NCI-H748 treated with DMSO at 0.1 percent for 48 hours (cell line): ENCODE measurements around the gene USP48.

Experiments used
- DNase-seq: peaks from one replicate; lab custom pipeline; 2025; lab: John Stamatoyannopoulos, UW

Gene USP48

DNA sequence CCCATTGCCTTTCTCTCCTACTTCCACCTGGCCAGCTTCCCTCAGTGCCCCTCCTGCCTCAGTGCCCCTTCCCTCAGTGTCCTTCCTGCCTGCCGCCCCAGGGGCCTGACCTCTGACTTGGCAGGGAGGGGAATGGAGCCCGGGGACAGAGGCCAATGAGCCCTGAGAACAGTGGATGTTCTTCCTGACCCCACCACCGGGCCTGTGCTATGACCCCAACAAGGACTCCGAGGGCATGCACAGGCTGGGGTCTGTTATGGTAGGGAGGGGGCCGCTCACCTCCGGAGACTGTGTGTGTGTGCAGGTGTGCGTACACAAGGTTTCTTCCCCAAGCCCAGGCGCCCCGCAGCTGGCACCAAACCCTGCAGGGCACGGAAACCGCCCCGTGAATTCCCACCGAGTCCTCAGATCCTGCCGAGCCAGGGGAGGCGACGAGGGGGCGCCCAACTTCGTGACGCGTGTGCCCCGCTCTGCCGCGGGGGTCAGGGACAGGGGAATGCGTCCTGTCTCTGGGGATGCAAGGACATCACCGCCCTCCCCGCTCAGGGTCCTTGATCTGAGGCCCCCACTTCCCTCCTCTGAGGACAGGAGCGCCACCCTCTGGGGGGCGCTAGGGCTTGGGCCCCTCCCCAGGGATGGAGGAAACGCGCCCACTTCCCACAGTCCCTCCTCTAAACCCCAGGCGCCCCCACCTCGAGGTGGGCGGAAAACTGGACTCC is 114.6 kb downstream of the USP48 start:
- no peak for DNase-seq

DNA sequence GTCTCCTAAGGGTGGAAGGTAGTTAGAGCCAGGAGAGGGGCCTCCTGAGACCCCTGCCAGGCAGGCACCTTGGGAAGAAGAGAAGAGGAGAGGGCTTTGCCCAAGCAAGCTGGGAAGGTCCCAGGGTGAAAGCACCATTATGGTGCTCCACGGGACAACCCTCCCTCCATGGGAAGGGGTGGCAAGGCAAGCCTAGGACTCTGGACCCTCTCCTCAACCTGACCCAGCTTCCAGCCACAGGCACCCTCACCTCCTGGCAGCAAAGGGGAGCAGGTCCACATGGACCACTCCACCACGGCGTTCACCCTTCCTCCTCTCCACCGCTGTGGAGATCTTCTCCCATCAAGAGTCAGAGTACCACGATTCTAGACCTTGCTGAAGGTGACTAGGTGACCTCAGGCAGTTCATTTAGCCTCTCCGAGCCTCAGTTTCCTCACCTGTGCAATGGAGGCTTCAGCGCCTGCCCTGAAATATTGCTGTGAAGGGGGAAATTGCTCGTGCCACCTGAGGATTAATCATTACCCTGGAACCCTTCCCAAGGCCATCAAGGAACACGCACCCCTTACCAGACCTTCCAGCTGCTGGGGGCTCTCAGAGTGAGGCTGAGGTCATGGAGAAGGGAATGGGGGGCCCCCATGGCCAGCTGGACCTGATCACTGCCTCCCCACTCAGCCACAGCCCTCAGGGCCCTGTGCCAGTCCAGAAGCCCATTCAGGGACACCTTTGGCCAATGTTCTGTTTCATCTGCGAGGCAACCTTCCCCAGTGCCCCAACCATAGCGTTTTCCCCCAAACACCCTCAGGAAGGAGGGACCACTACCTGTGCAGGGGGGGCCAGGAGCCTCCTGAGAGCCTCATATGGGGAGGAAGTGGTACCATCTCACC is 115.4 kb downstream of the USP48 start:
- no peak for DNase-seq

DNA sequence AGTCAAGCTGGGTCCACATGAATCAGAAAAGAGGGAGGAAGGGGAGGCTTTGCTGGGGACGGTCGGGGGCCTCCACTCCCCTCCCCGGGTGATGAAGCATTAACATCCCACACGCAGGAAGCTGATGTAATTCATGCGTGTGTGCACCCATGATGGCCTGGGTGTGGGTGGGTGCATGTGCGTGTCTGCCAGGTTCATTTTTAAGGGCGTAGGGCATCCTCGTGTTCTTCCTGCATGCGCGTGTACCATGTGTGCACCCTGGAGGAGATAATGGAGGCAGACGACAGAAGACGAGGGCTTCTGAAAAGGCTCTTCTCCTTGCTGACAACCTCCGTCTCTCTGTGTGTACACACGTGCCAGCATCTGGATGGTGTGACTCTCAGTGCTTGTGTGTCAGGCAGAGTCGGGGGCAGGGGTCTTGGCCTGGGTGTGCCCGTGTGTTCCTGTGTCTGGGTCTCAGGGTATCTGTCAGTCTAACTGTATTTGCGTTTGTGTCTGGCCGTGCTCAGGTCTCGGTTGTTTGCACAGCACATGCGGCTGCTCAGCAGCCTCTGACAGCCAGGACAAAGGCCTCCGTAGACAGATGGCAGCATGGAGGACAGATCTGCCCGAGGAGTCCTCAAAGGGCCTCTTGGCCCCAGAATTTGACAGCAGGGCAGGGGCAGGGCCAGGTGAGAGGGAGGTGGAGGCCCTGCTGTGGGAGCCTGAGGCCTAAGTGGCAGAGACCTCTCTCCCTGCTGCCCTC is 116.2 kb downstream of the USP48 start:
- no peak for DNase-seq

DNA sequence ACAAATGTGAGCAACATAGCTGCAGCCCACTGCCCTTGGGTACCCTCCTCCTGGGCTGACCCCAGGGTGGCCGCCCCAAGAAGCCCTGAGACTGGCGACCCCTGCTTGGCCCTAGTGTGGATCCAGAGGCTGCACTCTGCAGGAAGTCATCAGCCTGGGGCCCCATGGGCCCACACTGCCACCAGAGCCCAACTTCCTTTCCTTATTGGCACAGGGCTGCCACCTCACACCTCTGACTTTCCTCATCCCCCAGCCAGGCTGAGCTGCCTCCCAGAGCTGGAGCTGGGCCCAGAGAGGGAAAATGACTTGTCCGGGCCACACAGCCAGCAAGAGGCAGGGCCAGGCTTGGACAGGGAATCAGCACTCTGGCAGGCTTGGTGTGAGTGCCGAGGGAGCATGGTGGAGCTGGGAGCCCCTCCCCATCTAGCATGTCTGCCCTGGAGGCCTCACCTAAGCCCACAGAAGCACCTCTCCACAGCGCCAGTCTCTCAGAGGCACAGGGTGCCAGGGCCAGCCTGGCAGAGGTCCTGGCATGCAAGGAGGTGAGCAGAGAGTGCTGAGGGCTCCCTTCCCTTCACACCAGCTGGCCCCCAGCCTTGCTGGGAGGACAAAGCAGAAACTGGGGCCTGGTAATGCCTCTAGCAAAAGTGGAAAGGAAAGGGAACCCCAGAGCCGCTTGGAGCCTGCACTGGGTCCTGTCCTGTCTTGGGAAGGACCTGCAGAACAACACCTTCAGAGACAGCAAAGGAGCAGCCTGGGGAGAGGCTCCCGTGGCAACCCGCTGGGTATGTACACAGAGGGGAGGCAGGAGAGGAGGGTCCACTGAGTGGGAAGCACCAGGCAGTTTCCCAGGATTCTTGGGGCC is 117.0 kb downstream of the USP48 start:
- DNase-seq, result no peak

DNA sequence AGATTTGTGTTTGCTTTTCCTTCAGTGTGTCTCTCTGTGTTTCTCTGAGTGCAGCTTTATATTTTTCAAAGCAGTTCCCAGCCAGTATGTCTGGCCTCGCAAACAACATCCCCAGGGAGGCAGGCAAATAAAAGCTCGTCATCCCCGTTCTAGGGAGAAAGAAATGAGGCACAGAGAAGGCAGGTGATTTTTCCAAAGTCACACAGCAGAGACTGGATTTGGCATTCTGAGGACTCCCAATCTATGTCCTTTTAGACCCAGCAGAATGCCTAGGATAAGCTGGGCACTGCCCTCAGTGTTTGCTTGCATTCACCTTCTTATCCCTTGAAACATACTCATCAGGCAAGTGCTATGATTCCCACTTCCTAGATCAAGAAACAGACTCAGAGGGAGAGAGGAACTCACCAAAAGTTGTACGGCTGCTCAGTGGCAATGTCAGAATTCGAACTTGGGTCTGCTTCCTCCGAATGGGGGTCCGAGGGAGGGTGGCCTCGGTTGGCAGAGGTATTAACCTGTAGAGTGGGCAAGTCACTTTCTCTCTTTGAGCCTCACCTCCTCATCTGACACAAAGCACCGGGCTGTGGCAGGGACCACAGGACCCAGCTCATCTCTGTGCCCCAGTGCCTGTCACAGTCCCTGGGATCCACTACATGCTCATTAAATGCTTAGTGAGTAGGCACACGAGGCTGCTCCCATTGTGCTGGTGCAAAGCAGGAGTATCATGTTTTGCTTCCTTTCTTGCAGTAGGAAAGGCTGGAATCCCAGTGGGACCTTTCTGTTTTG is 118.0 kb downstream of the USP48 start:
- no peak for DNase-seq

DNA sequence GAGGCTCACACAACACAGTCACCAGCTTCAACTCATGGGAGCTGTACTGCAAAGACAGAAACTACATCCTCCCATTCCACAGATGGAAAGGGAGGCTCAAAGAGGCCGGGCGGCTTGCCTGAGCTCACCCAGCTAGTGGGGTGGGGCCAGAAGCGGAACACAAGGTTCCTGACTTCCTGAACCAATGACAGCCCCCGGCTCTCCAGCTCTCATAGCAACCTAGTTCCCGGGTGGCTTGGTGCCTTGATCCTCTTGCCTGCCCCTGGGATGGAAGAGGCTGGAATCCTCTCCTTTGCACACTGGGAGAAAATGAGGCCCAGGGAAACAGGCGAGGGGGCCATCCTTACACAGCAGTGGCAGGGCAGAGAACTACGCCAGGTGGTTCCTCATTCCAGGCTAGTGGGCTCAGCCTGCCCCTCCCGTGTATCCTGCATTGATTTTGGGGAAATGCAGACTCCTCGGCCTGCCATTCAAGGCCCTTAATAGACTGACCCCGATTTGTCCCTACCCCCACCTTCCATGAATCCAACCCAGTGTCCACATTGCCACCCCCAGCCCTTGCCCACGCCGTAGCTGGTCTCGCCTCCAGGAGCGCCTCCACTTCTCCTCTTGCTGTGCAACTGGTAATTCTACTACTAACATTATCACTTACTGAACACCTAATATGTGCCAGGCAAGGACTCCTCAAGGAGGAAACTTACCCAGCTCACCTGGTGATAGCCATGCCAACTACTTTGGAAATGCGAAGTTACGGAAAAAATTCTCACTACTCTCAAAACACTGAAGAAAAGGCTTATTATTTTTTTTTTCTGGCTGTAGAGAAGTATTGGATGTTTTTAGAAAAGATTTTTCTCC is 118.8 kb downstream of the USP48 start:
- no peak for DNase-seq

DNA sequence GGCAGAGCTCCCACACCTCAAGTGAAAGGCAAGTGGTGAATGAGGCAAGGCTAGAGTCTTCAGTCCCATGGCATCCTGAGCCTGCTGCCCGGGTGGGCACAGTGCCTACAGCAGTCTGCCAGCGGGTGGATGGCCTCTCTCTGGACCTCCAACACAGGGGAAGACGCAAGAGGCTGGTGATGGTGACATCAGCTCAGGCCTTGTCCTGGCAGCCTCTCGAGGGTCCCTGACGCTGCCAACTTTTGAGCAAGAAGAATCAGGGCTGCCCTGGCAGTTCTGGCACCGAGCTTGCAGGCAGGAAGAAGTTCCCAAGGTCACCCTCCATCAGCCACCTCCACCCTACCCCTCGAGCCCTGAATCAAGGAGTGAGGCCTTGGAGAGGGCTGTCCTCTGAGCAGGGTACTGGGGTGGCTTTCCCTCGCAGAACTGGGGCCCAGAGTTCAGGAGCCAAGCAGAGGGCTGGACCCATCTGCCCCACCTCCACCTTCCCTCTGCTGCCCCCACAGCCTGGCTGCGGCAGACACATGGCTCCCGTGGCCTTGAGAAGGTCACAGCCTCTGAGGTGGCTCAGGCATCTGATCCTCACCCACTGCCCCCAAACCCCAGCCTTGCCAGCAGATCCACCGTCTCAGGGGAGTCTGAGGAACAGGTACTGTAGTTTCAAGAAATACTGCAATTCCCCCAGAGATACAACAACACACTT is 119.5 kb downstream of the USP48 start:
- no peak for DNase-seq

DNA sequence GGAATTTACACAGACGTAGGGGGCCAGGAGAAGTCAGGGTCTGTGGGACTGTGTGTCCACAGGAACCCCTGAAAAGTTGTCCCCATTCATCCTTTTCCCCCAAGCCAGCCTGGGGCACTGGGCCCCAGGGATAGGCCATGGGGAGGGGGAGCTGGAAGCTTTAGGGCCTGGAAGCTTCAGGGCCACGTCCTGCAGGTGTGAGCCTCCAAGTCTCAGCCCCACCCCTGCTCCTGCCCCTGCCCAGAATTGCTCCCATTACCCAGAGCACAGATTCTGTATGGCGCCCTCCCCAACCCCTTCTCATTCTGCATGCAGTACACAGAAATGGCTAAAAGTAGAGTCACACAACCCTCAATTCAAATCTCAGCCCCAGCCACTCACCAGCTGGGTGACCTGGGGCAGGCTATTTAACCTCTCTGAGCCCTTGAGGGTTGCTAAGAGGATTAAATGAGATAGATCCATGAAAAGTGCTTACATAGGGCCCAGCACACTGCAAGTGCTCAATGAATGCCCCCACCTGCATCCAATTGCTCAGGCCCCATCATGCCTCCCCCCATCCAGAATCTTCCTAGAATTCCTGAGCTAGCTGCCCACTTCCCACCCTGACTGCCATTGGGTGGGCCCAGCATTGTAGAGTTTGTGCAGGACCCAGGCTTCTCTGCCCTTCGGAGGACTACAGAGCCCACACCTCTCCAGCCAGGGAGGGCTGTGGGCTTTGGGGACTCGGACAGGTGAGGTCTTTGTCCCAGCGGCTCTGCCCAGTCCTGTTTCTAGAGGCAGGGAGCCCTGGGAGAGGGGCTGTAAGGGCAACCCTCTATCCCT is 120.3 kb downstream of the USP48 start:
- no peak for DNase-seq

DNA sequence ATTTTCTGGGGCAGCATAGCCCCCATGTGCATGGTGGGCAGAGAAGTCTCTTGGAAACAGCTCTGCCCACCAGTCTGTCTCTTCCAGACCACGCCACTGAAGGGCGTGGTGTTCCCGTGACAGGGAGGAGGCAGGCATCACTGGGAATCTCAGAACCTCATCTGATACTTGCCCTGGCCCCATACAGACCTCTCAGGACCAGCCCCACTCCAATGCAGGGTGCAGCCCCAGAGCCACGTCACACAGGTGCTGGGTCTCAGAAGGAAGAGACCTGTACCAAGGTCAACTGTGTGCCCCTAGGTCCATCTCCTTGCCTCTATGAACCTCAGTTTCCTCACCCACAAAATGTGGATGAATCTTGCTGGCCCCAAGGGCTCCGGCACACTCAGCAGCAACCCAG is 121.1 kb downstream of the USP48 start:
- no peak for DNase-seq

DNA sequence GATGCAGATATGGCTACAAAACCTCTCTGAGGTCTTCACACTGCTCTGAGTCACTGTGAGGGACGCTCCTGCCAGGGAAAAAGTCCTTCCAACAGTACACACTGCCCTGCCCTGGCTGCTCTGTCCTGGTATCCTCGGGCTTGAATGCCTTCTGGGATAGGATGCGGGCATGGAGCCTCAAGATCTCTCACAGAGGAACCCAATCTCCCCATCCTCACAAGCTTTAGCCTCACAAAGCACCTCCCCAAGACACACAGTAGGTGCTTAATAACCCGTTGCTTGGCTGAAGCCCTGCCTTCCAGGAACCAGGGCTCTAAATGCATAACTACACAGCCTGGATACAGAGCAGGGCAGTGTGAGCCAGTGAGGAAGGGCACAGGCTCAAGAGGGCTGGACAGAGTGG is 123.0 kb downstream of the USP48 start:
- no peak for DNase-seq

DNA sequence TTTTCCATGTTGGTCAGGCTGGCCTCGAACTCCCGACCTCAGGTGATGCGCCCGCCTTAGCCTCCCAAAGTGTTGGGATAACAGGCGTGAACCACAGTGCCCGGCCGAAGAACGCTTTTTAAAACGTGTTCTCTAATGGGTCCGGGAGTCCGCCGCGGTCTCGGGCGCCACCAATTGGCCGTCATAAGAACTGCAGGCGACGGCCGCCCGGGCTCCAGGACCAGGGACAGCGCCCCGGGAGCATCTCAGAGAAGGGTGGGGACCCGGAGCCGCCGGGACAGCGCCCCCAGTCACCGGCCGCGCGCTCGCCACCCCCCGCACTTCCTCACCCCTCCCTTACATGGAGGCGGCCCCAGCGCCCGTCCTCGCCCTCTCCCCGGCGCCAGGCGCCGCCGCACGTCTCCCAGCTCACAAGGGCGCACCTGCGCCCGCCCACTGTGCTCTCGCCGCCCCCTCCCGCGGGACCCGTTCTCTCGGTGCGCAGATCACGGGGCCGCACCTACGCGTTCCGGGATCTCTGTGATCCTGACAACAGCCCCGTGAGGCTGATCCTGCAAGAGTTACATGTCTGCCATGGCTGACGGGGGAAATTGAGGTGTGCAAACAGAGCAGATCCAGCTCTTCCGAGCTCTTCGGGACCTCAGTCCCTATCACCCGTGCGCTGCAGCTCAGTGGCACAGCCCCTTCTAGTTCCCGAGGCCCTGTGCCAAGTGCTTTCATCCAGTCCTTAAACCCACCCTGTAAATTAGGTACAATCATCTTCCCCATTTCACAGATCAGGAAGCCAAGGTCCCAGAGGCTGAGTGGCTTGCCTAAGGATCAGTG is 123.6 kb downstream of the USP48 start:
- peak; percentile 43 for DNase-seq

DNA sequence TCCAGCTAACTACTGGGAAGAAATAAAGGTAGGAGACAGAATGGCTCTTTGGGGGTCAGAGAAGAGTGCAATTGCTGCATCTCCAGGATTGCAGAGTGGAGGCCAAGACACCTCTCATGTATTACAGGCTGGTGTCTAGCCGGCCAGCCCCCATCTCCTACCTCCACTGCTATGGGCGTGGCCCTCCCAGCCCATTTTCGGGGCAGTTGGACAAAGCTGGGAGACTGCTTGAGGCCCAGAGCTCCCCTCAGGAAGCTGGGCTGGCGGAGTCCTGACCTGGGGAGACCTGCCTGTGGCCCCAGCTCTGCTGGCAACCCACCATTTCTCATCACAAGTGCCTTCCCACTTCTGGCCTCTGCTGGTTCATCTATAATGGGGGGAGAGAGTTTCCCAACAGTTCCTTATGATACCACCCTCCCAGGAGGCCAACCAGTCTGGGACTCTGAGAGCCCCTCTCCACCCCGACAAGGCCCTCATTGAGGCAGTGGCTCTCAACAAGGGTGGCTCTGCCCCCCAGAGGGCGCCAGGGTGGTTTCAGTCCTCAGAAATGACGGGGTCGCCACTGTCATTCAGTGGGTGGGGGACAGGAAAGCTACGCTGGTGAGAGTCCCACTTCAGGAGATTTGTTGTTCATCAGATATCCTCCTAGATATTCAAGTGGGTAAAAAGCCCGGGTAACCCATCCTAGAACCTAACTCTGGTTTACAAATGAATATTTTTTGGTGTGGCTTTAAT is 125.3 kb downstream of the USP48 start:
- DNase-seq, result no peak

DNA sequence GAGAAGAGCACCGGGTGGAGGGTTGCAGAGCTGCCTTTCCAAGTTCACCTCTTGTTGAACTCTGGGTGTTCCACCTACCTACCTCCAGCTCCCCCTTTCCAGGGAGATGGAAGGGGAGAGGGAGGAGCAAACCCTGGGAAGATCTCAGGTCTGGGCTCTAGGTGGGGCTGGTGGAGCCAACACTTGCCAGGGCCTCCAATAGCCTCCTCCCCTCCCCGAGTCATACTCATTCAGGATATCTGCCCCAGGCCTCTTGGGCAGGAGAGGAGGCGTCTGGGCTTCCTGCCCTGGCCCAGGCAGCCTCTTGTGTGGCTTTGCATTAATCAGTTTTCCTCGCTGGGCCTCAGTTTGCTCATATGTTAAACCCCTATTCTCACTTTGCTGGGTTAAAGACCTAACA is 127.2 kb downstream of the USP48 start:
- DNase-seq, result no peak

DNA sequence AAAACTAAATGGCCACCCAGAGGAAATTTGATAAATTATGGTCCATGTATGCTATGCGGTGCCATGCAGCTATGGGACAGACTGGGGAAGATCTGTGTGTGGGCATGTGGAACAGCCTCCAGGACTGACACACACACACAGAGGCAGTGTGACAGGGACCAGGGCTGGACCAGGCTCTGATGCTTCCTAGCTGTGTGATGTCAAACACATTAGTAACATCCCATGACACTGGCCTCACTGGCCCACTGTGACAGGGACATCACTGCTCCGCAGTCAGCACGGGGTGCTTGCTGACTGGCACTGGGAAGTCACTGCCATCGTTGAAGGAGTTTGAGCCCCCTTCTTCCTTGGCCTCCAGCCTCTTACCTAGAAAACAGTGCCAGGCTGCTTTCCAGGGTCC is 127.7 kb downstream of the USP48 start:
- no peak for DNase-seq

DNA sequence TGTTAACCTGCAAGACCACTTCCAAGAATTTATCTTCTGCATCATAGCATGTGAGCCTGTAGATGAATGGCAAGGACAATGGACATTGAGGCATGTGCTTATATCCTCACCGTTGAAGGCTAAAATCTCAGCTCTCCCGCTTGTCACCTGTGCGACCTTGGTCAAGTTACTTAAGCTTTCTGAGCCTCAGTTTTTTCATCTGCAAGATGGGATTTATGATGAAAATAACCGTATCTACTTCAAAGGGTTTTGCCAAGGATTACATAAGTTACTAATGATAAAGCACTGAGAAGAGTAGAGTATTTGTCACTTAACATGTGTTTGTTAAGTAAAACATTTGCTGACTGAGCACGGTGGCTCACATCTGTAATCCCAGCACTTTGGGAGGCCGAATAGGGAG is 128.7 kb downstream of the USP48 start:
- DNase-seq, result no peak

DNA sequence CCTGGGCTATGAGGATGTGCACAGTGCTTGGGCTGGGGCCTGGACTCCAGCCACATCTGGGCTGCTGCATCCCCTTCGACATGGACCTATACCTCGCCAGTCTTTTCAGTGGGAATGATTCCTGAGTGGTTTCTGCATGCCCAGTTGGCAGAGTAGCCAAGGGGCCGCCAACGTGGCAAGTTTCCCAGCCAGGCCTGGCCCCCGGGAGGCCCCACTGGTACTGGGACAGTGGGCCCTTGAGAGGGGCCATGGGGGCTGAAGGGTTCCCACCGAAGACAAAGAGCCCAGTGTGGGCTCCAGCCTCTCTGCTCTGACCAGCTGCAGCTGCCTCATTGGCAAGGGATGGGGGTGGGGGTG is 129.2 kb downstream of the USP48 start:
- no peak for DNase-seq
